GM19452 (cell line): ENCODE data around the gene PICALM.
A peak's percentile ranks its signal among the peaks of the same experiment; 100 is the strongest.

Experiments used
- ATAC-seq: cut with Tn5 transposase; IDR thresholded peaks from one replicate; pipeline ENCODE4 v1.9.1; 2021; ENCODE audit not compliant: unreplicated experiment

The PICALM gene

DNA sequence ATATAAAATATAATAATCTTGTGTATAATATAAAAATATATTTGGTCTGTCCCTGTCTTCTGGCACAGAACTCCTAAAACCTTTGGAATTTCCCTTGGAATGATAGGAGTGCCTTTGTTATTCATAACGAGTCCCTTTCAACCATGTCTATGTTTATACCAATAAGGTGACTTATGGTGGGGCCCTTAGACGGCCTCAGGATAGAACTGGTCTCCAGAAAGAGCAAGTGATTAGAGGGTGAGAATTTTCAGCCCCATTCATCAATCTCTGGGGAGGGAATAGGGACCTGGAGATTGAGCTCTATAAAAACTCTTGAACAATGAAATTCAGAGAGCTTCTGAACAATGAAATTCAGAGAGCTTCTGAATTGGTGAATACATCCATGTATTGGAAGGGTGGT, 18.4 kb upstream of the PICALM start:
- ATAC-seq = no peak

DNA sequence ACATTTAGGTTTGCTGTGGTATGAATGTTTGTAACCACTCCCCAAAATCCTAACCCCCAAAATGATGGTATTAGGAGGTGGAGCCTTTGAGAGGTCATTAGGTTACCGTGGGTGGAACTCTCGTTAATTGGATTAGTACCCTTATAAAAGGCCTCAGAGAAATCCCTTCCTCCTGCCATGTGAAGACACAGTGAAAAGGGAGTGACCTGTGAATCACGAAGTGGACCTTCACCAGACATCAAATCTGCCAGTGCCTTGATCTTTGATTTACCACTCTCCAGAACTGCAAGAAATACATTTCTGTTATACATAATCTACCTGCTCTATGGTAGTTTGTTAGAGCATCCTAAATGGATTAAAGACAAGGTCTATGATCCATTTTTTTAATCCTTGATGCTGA, 12.6 kb upstream of the PICALM start:
- ATAC-seq = no peak

DNA sequence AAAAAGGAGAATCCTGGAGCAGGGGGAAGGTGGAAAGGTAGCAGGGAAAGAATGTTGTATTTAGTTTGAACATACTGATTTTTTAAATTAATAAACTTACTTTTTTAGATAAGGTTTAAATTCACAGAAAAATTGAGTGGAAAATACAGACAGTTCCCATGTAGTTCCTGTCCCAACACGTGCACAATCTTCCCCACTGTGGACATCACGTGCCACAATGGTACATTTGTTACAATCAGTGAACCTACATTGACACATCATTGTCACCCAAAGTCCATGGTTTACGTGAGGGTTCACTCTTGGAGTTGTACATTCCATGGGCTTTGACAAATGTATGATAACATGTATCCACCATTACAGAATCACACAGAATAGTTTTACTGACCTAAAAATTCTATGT, 10.5 kb upstream of the PICALM start:
- ATAC-seq = no peak

DNA sequence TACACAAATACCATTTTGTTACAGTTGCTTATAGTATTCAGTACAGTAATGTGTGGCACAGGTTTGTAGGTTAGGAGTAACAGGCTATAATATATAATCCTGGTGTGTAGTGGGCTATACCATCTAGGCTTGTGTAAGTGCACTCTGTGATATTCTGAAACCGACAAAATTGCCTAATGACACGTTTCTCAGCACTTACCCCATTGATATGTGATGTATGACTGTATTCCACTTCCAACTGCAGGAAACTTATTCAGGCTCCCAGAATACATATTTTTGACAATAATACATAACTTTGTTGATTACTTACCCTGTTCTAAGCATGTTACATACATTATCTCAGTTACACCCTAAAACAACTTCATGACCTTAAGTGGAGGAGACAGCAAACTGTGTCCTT, 5.1 kb upstream of the PICALM start:
- no peak for ATAC-seq

DNA sequence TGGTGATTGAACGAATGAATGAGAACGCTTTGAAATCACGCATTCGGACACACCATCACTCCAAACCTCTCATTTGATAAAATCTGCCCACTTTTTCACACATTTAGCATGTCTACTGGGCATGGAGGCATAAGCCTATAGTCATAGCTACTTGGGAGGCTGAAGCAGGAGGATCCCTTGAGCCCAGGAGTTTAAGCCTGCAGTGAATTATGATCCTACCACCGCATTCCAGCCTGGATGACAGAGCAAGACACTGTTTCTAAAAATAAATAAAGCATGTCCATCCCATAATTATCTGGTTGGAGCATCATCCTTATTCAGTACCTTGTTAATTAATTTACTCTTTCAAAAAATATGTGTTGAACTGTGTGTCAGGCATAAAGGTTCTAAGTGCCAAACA, 3.3 kb upstream of the PICALM start:
- ATAC-seq = no peak

DNA sequence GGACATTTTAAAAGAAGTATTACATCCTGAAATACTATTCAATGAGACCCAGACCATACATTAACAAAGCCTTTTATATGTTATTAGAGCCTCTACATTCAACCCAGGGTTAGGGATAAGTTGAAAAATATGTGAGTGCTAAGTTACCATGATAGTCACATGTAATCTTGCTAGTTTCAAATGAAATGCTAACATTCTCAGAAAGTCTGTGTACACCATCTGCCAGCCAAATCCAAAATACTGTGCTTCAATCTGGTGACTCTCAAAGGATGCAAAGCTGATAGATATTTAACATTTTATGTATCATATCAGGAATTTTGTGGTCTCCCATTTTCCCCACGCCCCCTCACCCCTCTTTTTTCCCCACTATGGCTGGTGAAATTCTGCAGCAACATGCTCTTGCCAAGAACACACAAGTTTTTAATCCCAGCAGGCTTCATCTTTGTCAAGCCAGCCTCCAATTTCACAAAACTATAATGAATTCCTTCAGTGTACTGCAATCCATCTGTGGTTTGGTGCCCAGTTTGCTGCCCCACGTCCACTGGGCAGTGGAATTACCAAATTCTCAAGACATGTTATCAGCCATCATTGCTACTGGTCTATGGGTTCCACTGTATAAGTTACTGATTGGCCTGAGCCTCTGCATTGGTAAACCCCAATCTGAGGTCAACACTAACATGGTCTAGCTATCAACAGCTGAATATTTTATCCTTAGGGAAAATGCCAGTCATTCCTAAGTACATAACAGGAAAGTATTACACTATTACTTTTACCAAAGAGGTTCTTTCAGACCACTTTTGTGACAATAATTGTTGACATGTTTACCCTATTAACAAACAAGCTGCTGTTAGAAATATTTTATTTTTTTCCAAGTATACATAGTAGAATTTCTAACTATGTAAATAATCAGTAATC, 1.5 kb upstream of the PICALM start:
- ATAC-seq = no peak

DNA sequence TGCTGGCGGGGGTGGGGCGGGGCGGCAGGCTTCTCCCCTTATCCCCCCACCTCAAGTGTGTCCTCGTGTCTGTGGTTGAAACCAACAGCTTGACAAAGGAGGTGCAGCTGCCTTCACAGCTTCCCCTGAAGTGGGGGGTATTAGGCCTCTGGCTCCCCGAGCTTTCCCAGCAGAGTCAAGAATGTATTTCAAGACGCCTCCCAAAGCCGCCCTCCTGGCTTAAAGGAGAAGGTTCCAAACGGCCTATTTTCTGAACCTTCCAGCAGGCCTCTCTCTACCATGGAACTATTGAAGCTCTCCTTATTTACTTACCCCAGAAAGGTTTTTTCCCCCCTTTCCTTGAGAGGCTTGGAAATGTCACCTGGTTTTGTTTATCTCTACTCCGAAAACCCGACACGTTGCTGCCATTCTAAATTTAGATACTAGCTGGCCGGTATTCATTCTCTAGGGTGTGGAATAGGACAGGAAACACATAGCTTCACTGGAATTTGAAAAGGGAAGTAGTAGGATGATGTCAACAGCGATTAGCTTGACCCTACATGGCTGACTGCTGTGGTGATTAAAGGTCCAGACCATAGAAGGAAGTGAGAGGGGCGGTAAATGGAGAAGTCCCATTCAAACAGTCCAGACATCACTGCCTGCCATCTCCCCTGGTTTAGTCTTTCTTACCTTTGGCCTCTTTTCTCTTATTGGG, 671 bp upstream of the PICALM start:
- ATAC-seq = peak; percentile 30

DNA sequence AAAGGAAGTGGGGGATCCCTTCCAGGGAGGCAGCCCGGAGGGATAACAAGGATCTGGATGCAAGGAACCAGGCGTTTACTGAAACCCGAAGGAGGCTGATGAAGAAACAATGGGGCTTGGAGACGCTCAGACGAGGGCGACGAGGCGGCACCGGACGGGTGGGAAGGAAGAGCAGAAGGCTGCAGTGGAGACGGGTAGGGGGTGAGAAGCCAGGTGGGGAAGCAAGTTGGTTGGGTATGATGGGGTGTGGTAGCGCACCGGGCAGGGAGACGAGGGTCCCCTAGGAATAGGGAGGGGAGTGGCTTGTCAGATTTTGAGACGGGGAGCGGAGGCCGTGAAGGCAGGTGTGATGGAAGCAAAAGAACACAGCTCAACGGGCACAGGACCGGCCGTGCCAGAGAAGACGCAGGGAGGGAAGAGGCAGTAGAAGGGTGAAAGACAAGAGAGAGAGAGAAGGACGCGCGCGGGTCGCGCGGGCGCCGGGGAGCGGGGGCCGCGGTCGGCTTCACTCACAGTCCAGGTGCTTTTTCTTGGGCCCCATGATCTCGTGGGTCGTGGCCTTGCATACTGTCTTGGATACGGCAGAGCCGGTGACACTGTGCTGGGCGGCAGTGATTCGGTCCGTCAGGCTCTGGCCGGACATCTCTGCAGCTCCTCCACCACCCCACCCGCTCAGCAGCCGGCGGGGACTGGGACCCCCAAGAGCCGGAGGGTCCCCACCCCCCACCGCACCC, 579 bp downstream of the PICALM start:
- peak; percentile 9 for ATAC-seq

DNA sequence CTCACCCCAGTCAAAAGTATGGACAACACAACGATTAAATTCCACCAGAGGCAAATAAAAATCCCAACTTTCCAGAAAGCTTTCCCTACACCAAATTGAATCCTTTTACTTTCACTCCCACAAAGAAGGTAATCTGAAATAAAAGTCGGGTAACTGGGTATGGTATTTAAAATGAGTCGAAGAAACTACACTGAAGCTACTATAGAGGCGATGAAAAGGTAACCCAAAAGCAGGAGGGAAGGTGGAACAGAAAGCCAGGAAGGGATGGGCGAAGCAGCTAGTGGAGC, 1.1 kb downstream of the PICALM start:
- no peak for ATAC-seq

DNA sequence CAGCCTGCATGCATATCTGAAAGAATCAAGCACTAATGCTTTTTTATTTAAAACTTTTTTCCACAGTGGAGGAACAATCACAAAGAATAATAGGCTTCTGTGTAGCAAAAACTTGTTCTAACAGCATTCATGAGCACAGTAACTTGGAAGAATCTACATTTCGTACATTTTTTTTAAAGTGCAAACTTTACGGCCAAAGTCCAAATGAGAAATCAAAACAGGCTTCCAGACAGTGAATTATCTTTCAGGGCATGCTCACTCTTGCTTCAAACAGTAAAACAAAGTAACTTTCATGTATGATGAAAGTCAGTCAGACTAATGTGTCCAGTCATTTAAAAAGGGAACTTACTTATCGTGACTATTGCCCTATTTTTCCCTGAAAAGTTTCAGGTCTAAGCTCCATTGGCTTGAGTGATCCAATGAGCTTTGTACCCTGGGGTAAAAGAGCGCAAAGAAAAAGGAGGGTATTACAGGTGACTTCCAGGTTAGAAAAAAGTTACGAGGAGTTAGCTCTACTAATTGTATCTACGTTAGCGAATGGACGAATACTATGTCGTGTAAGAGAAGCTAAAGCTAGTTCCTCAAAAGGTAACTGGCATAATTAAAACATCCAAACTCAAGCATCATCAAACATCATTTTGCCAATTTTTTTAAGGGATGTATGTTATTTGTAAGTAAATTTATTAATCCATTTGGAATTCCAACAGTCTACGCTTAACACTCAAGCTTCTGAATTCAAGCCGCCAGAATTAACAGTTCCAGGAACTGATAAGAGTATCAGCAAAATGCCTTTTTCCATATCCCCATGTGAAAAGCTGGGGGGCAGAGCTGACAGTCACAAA, 1.7 kb downstream of the PICALM start:
- ATAC-seq = no peak

DNA sequence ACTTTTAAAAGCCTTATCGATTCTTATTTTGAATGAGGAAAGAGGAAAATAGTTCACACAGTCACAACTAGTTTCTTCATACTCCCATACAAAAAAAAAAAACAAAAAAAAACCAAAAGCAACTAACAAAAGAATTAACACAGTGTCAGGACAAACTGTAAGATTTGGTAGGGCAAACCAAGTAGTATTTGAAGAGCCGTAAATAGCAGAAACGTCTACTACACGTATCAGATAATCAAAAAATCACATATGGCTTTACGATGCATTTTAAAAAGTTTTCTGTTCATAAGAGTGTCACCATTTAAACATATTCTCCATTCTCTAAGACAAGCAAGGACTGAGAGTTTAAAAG, 2.3 kb downstream of the PICALM start:
- ATAC-seq = no peak

DNA sequence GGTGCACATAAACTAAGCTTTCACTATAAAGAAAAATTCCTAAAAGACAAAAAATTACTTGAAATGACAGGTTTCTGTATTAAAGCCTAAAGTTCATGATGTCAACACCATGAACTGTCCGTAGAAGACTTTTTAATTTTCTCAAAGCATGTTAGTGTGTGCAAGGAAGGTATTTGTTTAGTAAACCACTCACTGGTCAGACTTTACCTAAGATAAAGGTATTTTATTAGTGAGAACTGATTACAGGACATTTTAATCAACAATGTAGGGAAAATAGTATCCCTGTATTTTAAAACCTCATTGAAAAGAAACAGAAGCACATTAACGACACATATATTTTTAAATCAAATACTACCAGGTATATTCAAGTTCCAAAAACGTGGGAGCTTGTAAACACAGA, 2.9 kb downstream of the PICALM start:
- ATAC-seq = no peak

DNA sequence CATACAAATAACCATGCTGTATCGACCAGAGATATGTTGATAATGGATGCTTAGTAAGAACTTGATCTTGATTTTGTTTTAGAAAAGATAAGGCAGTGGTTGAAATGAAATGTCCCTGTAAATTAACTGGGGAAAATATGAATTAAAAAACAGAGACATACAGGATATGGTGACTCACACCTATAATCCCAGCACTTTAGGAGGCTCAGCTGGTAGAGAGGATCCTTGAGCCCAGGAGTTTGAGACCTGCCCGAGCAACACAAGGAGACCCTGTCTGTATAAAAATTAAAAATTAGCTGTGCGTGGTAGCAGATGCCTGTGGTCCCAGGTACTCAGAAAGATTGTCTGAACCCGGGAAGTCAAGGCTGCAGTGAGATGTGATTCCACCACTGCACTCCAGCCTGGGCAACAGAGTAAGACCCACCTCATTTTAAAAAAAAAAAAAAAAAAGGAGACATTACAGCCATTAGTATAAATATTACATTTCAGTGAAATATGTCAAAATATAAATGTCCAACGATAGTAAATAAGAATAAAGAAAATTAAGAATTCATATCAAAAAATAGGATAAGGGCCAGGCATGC, 4.6 kb downstream of the PICALM start:
- ATAC-seq = no peak

DNA sequence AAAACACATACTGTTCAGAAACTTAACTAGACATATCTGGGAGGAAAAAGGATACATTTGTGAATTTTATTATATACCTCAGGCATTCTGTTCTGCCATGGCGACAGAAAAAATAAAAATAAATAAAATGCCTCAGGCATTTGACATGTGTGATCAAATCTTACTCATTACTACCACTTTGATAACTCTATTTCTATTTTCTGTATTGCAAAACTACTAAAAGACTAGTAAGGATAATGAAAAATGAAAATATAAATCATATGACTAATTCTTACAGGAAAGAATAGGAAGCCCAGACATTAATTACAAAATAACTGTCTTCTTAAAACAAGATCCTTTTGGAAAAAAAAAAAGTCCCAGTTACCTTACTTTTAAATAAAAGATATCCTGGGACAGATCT, 5.3 kb downstream of the PICALM start:
- no peak for ATAC-seq

DNA sequence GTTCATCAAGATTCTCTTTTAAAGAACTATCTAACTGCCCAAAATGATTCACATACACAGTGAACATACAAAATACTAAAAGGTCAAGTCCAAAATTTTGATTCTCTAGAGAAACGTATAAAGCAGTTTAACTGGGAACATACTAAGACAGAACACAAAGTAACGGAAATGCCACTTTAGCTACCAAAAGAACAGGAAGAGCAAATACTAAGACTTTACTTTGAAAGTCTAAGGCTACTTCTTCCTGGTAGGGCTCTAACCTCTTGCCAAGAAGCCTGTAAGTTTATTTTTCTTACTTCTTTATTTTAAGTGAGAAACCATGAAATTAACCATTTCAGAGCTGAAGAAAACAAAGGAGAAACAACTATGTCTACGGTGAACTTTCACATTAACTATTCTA, 6.2 kb downstream of the PICALM start:
- no peak for ATAC-seq

DNA sequence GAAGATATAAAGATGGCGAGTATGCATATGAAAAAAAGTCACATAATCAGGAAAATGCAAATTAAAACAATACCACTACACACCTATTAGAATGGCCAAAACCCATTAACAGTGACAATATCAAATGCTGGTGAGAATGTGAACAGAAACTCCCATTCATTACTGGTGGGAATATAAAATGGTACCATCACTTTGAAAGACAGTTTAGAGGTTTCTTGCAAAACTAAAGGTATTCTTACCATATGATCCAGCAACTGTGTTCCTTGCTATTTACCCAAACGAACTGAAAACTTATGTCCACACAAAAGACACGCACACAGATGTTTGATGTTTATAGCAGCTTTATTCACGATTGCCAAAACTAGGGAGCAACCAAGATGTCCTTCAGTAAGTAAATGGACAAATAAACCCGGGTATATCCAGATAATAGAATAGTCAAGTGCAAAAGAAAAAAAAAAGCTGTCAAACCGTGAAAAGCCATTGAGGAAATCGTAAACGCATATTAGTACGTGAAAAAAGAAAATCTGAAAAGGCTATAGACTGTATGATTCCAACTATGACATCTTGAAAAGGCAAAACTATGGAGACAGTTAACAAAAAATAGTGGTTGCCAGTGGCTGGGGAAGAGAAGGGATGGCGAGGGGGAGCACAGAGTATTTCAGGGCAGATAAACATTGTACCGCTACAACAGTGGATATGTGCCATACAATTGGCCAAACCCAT, 7.2 kb downstream of the PICALM start:
- no peak for ATAC-seq

DNA sequence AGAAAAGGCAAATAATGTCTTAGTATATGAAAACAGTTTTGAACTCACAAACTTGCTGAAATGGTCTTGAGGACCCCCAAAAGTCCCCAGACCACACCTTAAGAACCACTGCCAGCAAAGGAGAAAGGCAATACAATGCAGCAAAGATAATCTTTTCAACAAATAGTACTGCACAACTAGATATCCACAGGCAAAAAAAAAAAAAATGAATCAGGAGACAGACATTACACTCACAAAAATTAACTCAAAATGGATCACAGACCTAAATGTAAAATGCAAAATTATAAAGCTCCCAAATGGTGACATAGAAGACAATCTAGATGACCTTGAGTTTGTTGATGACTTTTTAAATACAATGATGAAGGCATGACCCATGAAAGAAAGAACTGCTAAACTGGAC, 8.3 kb downstream of the PICALM start:
- ATAC-seq = no peak

DNA sequence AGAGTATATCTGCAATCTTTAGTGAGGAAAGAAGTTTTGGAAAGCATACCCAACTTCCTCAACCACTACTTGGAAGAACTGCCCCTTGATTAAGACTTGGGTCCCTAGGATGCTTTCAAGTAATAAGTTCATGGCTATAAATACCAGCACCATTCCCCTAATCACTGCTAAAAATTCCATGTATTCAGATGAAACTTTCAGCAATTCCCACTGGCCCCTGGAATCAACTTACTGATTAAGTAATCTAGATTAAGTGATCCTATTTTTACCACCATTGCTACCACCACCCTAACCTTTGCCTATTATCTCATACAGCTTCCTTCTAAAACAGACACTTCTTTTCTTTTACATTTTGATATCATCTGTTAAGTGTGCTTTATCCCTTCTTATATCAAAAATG, 10.5 kb downstream of the PICALM start:
- ATAC-seq = no peak

DNA sequence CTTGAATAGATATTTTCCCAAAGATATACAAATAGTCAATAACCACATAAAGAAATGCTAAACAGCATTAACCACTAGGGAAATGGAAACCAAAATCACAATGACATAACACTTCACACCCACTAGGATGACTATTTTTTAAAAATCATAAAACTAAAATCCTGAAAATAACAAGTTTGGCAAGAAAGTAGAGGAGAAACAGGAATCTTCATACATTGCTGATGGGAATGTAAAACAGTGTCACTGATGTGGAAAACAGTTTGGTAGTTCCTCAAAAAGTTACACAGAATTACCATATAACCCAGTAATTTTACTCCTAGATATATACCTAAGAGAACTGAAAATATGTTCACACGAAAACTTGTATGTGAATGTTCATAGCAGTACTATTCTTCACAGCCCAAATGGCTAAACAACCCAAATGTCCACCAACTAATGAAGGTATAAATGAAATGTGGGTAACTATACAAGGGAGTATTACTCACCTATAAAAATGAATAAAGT, 12.5 kb downstream of the PICALM start:
- ATAC-seq = no peak
